Measurements from ENCODE around the gene NCKAP5.

DNA sequence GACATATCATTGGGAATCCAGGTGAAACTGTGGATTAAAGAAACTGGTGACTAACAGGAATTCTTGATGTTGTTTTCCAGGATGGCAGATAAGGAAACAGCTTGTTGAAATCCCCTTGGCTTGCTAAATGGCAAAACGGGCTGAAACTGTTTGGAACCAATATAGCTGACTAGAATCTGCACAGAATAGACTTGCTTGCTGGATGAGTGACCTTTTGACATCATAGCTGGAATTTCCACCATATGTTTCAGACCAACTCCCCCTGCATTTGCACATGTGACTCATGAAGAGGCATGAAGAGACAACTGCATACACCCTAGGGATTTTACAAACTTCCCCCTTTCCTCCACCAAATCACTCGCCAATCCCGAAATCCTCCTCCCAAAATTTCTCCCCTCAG lies 810.6 kb downstream of the NCKAP5 start:
- TF ChIP-seq, protein P1, sequence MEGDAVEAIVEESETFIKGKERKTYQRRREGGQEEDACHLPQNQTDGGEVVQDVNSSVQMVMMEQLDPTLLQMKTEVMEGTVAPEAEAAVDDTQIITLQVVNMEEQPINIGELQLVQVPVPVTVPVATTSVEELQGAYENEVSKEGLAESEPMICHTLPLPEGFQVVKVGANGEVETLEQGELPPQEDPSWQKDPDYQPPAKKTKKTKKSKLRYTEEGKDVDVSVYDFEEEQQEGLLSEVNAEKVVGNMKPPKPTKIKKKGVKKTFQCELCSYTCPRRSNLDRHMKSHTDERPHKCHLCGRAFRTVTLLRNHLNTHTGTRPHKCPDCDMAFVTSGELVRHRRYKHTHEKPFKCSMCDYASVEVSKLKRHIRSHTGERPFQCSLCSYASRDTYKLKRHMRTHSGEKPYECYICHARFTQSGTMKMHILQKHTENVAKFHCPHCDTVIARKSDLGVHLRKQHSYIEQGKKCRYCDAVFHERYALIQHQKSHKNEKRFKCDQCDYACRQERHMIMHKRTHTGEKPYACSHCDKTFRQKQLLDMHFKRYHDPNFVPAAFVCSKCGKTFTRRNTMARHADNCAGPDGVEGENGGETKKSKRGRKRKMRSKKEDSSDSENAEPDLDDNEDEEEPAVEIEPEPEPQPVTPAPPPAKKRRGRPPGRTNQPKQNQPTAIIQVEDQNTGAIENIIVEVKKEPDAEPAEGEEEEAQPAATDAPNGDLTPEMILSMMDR (IDR thresholded peaks at IDR 0.05): no peak
- TF ChIP-seq POLR2AphosphoS5 (IDR thresholded peaks at IDR 0.05): no peak
- TF ChIP-seq POLR2A (IDR thresholded peaks at IDR 0.05): no peak

All from upper lobe of left lung (tissue), 4 donors.